H4 (cell line): ENCODE data around the gene BTN1A1. TPM values are rescaled to one million over a fixed set of nuclear protein-coding genes. Genes with fewer than 3 reads are reported as not detected.
"Not testable (repeated sequence)": the region's sequence is repeated elsewhere in the genome, so short reads cannot be mapped to it uniquely, and the experiment has no call there.

Source experiments
- DNase-seq: peaks from one replicate; pipeline ENCODE4 v3.0.0-alpha.2; 2015; ENCODE audit warnings: low spot score
- total RNA-seq: library from RNA; depleted of rRNA; stranded (reverse); fragments of >200 nt; shearing (Covaris generic); gene quantifications from 2 replicates; pipeline ENCODE4 v1.2.3, GENCODE V29; 2014

Gene BTN1A1
- total RNA-seq, 1 experiment from 2014 or later, result not detected

DNA sequence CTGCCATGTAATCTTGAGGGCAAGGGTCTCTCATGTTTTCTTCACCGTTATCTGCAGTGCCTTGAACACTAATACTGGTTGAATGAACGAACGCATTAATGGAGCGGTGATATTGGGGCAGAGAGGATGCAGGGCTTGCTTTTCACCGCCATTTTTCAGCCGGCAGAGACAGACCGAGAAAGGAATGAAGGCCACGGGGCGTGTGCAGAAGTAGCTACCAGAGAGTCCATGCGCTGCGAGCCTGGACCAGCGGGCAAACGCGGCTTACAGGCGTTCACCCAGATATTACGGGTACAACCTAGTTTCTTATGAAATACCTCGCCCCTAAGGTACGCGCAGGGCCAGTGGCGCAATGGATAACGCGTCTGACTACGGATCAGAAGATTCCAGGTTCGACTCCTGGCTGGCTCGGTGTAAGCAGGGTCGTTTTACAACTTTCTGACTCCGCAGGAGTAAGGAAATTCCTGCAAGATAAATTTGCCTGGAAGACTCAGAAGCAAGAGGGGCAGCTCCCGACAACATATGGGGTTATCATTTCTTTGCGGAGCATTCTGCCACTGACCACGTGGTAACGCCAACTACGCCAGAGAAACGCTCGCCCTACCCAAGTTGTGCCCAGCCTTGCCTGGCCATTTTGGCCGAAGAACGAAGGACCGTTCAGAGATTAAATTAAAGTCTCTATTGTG, 37.2 kb downstream of the BTN1A1 start:
- DNase-seq, result peak; percentile 96

- DNase-seq, result peak; percentile 79
Measured at GRCh38 chr6:26537846-26538571, 37.9 kb downstream of the BTN1A1 start, which contains the start of gene HMGN4. Gene HMGN4, plus strand, starts transcription at chr6:26538366. Its CDS starts 6,841 bp downstream, at chr6:26545207.

DNA sequence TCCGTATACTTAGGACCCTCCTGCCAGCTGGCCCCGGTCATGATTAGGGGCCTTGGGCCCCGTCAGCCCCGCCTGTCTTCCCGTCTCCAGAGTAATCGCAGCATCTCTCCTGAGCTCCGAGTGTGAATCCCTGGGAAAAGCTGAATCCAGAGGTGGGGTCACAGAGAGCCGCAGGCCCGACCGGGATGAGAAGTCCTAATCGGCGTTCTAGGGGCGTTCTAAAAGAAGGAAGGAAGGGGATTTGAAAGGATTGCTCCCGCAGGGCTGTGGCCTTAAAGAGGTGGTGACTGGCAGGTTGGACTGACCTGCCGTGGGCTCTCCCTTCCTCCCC, 38.4 kb downstream of the BTN1A1 start:
- DNase-seq, result no peak

- no peak for DNase-seq
Measured at GRCh38 chr6:26539071-26539615, 39.0 kb downstream of the BTN1A1 start.

GRCh38 chr6:26541579-26541978, 41.5 kb downstream of the BTN1A1 start:
- DNase-seq, result no peak

GRCh38 chr6:26543953-26544352, 43.9 kb downstream of the BTN1A1 start:
- no peak for DNase-seq

GRCh38 chr6:26544473-26544872, 44.4 kb downstream of the BTN1A1 start:
- no peak for DNase-seq

DNA sequence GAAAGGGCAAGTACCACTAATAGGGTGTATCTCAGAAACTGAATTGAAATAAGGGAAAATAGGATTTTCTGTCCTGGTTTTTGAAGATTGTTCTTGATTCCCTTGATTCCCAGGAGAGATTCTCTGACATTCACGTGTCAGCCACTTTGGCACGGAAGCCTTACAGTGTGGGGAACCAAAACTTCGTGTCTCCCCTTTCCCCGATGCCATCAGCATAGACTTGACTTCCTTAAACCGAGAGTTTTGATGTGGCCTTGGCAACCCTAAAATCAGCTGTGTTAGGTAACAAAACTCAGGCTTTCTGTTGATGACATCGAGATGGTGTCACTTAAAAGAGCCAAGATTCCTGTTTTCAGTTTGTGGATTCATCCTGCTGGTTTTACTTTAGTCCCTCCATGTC, 45.5 kb downstream of the BTN1A1 start:
- no peak for DNase-seq

GRCh38 chr6:26547363-26547762, 47.3 kb downstream of the BTN1A1 start:
- DNase-seq, result not testable (repeated sequence)

GRCh38 chr6:26550250-26550993, 50.3 kb downstream of the BTN1A1 start:
- DNase-seq, result no peak

DNA sequence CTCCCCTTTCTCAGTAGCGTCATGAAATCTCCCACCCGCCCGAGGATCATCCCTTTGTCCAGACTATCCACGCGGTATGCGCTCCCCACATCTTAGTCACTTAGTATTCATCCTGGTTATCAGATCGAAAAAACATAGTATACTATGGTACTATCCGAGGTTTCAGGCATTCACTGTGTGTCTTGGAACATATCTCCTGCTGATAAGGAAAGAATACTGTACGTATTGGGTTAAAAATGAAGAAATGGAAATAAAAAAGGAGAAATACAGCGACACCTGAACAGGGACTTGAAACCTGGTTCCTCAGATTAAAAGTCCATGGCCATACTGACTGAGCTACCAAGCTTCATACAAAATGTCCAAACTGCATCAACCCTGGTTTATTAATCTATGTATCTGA, 52.1 kb downstream of the BTN1A1 start:
- DNase-seq, result no peak

DNA sequence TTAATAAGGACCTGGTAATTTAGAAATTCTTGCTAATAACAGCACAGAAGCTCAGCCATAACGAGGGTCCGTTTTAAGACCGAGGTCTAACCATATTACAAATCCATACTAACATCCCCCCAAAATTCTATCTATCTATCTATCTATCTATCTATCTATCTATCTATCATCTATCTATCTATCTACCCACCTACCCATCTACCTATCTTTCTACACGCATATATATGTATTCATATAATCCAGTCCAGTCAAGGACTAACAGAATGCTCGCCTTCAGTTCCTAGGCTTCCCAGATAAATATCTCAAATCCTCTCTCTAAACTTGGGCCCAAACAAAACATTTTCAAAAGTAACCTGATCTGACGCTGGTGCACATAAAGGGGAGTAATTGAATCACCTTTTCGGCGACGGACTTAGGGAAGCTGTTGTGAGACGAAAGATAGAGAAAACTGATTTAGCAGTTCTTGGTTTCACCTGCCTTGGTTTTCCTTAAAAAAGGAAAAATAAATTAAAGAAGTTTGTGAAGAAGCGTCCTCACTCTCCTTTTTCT, 52.6 kb downstream of the BTN1A1 start:
- no peak for DNase-seq

DNA sequence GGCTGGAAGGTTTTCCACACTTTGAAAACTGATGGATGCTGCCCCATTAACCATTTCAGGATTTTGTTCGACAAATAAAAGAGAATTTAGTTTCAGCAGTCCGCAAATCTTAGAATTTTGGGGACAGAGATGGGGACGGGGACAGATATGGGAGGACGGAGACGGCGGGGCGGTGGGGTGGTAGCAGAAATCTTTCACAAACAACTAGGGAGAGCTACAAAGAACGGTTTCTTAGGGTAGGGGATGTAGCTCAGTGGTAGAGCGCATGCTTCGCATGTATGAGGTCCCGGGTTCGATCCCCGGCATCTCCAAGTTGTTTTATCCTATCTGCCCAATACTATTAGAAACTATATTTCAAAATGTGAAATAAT, 53.1 kb downstream of the BTN1A1 start:
- DNase-seq, result peak; percentile 69

GRCh38 chr6:26553635-26554446, 53.7 kb downstream of the BTN1A1 start:
- DNase-seq, result peak; percentile 84

DNA sequence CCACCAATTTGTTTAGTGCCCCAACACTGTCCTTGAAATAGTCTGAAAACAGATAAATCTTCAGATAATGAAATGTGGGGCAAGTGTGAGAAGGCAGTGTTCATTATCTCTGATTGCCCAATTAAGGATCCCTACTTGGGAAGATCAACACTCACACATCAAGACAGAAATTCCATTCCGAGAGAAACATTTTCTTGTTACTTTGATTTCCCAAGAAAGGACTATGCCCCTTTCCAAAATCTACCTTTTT, 54.3 kb downstream of the BTN1A1 start:
- DNase-seq, result no peak

DNA sequence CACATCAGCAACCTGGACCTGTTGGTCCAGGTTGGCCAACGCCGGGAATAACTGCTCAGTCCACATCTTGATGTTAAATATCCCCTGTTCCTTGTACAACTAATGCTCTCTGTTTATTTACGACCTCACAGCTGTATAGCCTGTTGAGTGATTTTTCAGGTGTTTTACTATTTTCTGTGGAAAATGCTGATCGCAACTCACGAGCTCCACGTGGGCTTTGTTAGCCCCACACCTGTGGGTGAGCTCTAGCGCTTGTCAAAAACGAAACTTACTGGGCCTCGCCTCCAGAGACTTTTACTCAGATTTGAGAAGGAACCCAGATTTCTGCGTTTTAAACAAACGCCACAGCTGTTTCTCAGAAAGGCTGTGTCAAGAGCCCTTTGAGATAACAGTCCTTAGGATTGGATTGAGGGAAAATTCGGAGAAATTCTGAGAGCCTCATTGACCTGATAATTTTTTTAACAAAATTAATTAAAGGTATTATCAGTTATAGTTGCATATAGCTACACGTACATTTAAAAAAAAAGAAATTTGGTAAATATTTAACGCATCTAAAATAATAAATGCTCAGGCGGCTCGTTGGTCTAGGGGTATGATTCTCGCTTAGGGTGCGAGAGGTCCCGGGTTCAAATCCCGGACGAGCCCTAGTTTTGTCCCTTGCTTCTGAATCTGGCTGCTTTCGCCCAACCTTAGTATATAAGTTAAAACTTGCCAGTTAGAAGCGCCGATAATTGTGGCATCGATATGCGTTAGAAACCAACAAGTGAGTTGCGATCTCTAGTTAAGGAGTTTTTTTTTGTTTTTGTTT, 54.8 kb downstream of the BTN1A1 start:
- DNase-seq, result no peak

GRCh38 chr6:26555505-26556262, 55.6 kb downstream of the BTN1A1 start:
- DNase-seq, result no peak

- DNase-seq, result peak; percentile 92
Measured at GRCh38 chr6:26556263-26557070, 56.4 kb downstream of the BTN1A1 start.
